ENCODE data around the gene GGTLC2. TPM values are rescaled to one million over a fixed set of nuclear protein-coding genes. Genes with fewer than 3 reads are reported as not detected.
A peak's percentile ranks its signal among the peaks of the same experiment; 100 is the strongest.
"Not testable (repeated sequence)": the region's sequence is repeated elsewhere in the genome, so short reads cannot be mapped to it uniquely, and the experiment has no call there.

GGTLC2 gene
- total RNA-seq, 5 donors from 2014 or later (not counting 1 experiment from before 2014, with no cell fraction given): not detected

DNA sequence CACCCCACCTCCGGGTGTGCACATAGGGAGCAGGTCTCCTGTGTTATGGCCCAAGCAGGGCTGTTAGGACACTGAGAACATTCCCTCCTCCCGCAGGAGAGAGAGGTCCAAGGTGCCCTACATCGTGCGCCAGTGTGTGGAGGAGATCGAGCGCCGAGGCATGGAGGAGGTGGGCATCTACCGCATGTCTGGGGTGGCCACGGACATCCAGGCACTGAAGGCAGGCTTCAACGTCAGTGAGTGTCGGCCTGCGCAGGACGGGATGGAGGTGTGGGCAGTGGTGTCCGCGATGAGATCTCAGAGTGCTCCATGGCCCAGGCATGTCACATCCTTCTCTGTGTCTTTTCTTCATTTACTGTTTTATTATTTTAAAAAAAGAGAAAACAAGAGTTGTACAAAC lies 12.2 kb upstream of the GGTLC2 start:
- ATAC-seq (replicated peaks in 1 of 4); H3K9me3 Mint-ChIP-seq; H3K36me3 ChIP-seq (ENCODE audit: control insufficient read depth in 2 of 2, extremely low read depth in 1 of 2, insufficient read depth in 1 of 2, low read length in 1 of 2); H3K4me1 Mint-ChIP-seq; H3K4me3 ChIP-seq (ENCODE audit: control insufficient read depth in 1 of 2, extremely low read depth in 1 of 2, low read length in 1 of 2); H3K4me1 ChIP-seq (ENCODE audit: control insufficient read depth in 1 of 2, extremely low read depth in 1 of 2, insufficient read depth in 2 of 2, low read length in 2 of 2); DNase-seq; H3K27ac ChIP-seq (ENCODE audit: low read length); H3K9me3 ChIP-seq; H3K27me3 ChIP-seq (replicated peaks in 1 of 2; ENCODE audit: control insufficient read depth in 2 of 2, extremely low read depth in 1 of 2, insufficient read depth in 2 of 2, low read length in 1 of 2); H3K27ac Mint-ChIP-seq; CTCF ChIA-PET; H3K36me3 Mint-ChIP-seq; H3K4me3 Mint-ChIP-seq; POLR2A ChIA-PET; H3K27me3 Mint-ChIP-seq: not testable (repeated sequence)
- no CpG with 5 or more reads among the region's 15 CpGs for WGBS (ENCODE audit: insufficient coverage)

- H3K4me3 Mint-ChIP-seq; H3K9me3 Mint-ChIP-seq; CTCF ChIA-PET; H3K9me3 ChIP-seq; DNase-seq; H3K27ac ChIP-seq (ENCODE audit: low read length); H3K36me3 ChIP-seq (ENCODE audit: control insufficient read depth in 2 of 2, extremely low read depth in 1 of 2, insufficient read depth in 1 of 2, low read length in 1 of 2); H3K27me3 Mint-ChIP-seq; H3K36me3 Mint-ChIP-seq; H3K4me1 Mint-ChIP-seq; H3K27me3 ChIP-seq (replicated peaks in 1 of 2; ENCODE audit: control insufficient read depth in 2 of 2, extremely low read depth in 1 of 2, insufficient read depth in 2 of 2, low read length in 1 of 2); ATAC-seq (replicated peaks in 1 of 4); H3K4me1 ChIP-seq (ENCODE audit: control insufficient read depth in 1 of 2, extremely low read depth in 1 of 2, insufficient read depth in 2 of 2, low read length in 2 of 2); H3K27ac Mint-ChIP-seq; POLR2A ChIA-PET; H3K4me3 ChIP-seq (ENCODE audit: control insufficient read depth in 1 of 2, extremely low read depth in 1 of 2, low read length in 1 of 2): not testable (repeated sequence)
- WGBS (ENCODE audit: insufficient coverage): 73% methylated on average over 4 of the region's 14 CpGs
These were observed 10.9 kb upstream of the GGTLC2 start for GRCh38 chr22:22633533-22633932.

DNA sequence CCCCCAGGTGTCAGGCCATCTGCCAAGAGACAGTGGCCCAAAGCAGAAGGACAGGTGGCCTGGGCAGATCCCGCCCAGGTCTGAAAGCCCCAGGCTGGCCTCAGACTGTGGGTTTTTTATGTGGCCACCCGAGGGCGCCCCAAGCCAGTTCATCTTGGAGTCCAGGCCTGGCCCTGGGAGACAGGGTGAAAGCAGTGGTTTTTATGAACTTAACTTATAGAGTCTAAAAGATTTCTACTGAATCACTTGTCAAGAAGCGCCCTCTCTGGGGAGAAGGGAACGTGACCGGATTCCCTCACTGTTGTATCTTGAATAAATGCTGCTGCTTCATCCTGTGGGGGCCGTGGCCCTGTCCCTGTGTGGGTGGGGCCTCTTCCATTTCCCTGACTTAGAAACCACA lies 8.2 kb upstream of the GGTLC2 start:
- H3K36me3 ChIP-seq (ENCODE audit: control insufficient read depth in 2 of 2, extremely low read depth in 1 of 2, insufficient read depth in 1 of 2, low read length in 1 of 2); H3K9me3 Mint-ChIP-seq; POLR2A ChIA-PET; H3K4me3 ChIP-seq (ENCODE audit: control insufficient read depth in 1 of 2, extremely low read depth in 1 of 2, low read length in 1 of 2); H3K27me3 Mint-ChIP-seq; H3K4me3 Mint-ChIP-seq; CTCF ChIA-PET; H3K9me3 ChIP-seq; H3K4me1 Mint-ChIP-seq; ATAC-seq (replicated peaks in 1 of 4); H3K36me3 Mint-ChIP-seq; H3K4me1 ChIP-seq (ENCODE audit: control insufficient read depth in 1 of 2, extremely low read depth in 1 of 2, insufficient read depth in 2 of 2, low read length in 2 of 2); H3K27ac Mint-ChIP-seq; H3K27me3 ChIP-seq (replicated peaks in 1 of 2; ENCODE audit: control insufficient read depth in 2 of 2, extremely low read depth in 1 of 2, insufficient read depth in 2 of 2, low read length in 1 of 2); H3K27ac ChIP-seq (ENCODE audit: low read length): not testable (repeated sequence)
- WGBS (ENCODE audit: insufficient coverage): no CpG with 5 or more reads among the region's 7 CpGs
- peak in 6 of 35 experiments; percentile 3 to 17 (median 8) for DNase-seq

GRCh38 chr22:22638313-22638712 lies 6.1 kb upstream of the GGTLC2 start:
- H3K4me1 ChIP-seq (ENCODE audit: control insufficient read depth in 1 of 2, extremely low read depth in 1 of 2, insufficient read depth in 2 of 2, low read length in 2 of 2); H3K27ac Mint-ChIP-seq; H3K9me3 ChIP-seq; H3K4me1 Mint-ChIP-seq; CTCF ChIA-PET; H3K4me3 Mint-ChIP-seq; DNase-seq; H3K4me3 ChIP-seq (ENCODE audit: control insufficient read depth in 1 of 2, extremely low read depth in 1 of 2, low read length in 1 of 2); H3K36me3 ChIP-seq (ENCODE audit: control insufficient read depth in 2 of 2, extremely low read depth in 1 of 2, insufficient read depth in 1 of 2, low read length in 1 of 2); ATAC-seq (replicated peaks in 1 of 4); H3K27ac ChIP-seq (ENCODE audit: low read length); H3K36me3 Mint-ChIP-seq; H3K9me3 Mint-ChIP-seq; H3K27me3 Mint-ChIP-seq; H3K27me3 ChIP-seq (replicated peaks in 1 of 2; ENCODE audit: control insufficient read depth in 2 of 2, extremely low read depth in 1 of 2, insufficient read depth in 2 of 2, low read length in 1 of 2); POLR2A ChIA-PET: not testable (repeated sequence)
- no CpG with 5 or more reads among the region's 17 CpGs for WGBS (ENCODE audit: insufficient coverage)

GRCh38 chr22:22642255-22642654 lies 2.2 kb upstream of the GGTLC2 start:
- H3K36me3 ChIP-seq (ENCODE audit: control insufficient read depth in 2 of 2, extremely low read depth in 1 of 2, insufficient read depth in 1 of 2, low read length in 1 of 2); H3K4me1 ChIP-seq (ENCODE audit: control insufficient read depth in 1 of 2, extremely low read depth in 1 of 2, insufficient read depth in 2 of 2, low read length in 2 of 2); DNase-seq; H3K4me1 Mint-ChIP-seq; H3K27ac ChIP-seq (ENCODE audit: low read length); H3K9me3 ChIP-seq; CTCF ChIA-PET; H3K9me3 Mint-ChIP-seq; H3K36me3 Mint-ChIP-seq; H3K4me3 ChIP-seq (ENCODE audit: control insufficient read depth in 1 of 2, extremely low read depth in 1 of 2, low read length in 1 of 2); H3K4me3 Mint-ChIP-seq; H3K27ac Mint-ChIP-seq; ATAC-seq (replicated peaks in 1 of 4); POLR2A ChIA-PET; H3K27me3 ChIP-seq (replicated peaks in 1 of 2; ENCODE audit: control insufficient read depth in 2 of 2, extremely low read depth in 1 of 2, insufficient read depth in 2 of 2, low read length in 1 of 2); H3K27me3 Mint-ChIP-seq: not testable (repeated sequence)
- WGBS (ENCODE audit: insufficient coverage): 89% methylated on average over 9 of the region's 10 CpGs

DNA sequence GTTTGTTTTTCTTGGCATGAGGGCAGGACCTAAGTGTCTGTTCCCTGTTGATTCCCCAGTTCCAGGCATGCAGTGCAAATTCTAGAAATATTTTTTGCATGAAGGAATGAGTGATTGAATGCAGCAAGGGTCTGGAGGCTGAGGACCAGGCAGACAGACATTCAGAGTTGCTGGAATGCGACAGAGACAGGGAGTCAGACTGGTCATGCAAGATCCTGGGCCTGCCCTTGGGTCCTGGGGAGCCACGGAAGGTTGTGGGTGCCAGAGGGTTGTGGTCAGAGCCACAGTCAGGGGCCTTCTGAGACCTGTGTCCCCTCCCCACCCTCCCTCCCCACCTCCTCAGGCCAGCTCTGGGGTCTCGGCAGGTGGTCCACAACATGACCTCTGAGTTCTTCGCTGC lies 1.6 kb downstream of the GGTLC2 start:
- H3K27me3 Mint-ChIP-seq; H3K27me3 ChIP-seq (replicated peaks in 1 of 2; ENCODE audit: control insufficient read depth in 2 of 2, extremely low read depth in 1 of 2, insufficient read depth in 2 of 2, low read length in 1 of 2); H3K4me1 Mint-ChIP-seq; H3K27ac Mint-ChIP-seq; ATAC-seq (replicated peaks in 1 of 4); H3K9me3 ChIP-seq; POLR2A ChIA-PET; H3K9me3 Mint-ChIP-seq; H3K4me1 ChIP-seq (ENCODE audit: control insufficient read depth in 1 of 2, extremely low read depth in 1 of 2, insufficient read depth in 2 of 2, low read length in 2 of 2); H3K36me3 ChIP-seq (ENCODE audit: control insufficient read depth in 2 of 2, extremely low read depth in 1 of 2, insufficient read depth in 1 of 2, low read length in 1 of 2); DNase-seq; H3K4me3 Mint-ChIP-seq; H3K4me3 ChIP-seq (ENCODE audit: control insufficient read depth in 1 of 2, extremely low read depth in 1 of 2, low read length in 1 of 2); H3K27ac ChIP-seq (ENCODE audit: low read length); H3K36me3 Mint-ChIP-seq; CTCF ChIA-PET: not testable (repeated sequence)
- no CpG with 5 or more reads among the region's 4 CpGs for WGBS (ENCODE audit: insufficient coverage)

DNA sequence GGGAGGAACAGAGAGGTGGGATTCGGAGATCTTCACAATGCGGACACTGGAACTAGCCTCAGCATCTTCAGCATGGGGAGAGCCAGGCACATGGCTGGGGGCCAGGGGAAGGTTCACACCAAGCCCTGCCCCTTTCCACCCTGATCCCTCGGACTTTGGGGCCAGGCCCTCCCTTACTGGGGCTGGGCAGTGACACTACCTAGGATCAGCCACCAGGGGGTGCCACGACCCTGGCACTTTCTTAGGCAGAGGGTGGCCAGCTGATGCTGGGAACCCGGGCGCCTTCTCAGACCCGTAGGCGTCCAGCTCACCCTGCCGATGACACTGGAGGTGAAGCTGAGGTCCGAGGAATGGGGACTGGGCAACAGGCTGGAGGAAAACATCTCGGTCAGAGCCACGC lies 3.5 kb downstream of the GGTLC2 start:
- H3K27ac ChIP-seq (ENCODE audit: low read length); DNase-seq; H3K36me3 Mint-ChIP-seq; H3K9me3 Mint-ChIP-seq; POLR2A ChIA-PET; H3K27ac Mint-ChIP-seq; H3K36me3 ChIP-seq (ENCODE audit: control insufficient read depth in 2 of 2, extremely low read depth in 1 of 2, insufficient read depth in 1 of 2, low read length in 1 of 2); H3K4me3 ChIP-seq (ENCODE audit: control insufficient read depth in 1 of 2, extremely low read depth in 1 of 2, low read length in 1 of 2); H3K27me3 Mint-ChIP-seq; H3K4me1 Mint-ChIP-seq; H3K27me3 ChIP-seq (replicated peaks in 1 of 2; ENCODE audit: control insufficient read depth in 2 of 2, extremely low read depth in 1 of 2, insufficient read depth in 2 of 2, low read length in 1 of 2); CTCF ChIA-PET; H3K9me3 ChIP-seq; ATAC-seq (replicated peaks in 1 of 4); H3K4me1 ChIP-seq (ENCODE audit: control insufficient read depth in 1 of 2, extremely low read depth in 1 of 2, insufficient read depth in 2 of 2, low read length in 2 of 2); H3K4me3 Mint-ChIP-seq: not testable (repeated sequence)
- no CpG with 5 or more reads among the region's 12 CpGs for WGBS (ENCODE audit: insufficient coverage)
